ENCODE measurements around the gene MCRIP2. TPM values are rescaled to one million over a fixed set of nuclear protein-coding genes. Genes with fewer than 3 reads are reported as not detected.
A peak's percentile ranks its signal among the peaks of the same experiment; 100 is the strongest.

MCRIP2 gene
- total and polyA plus RNA-seq, 11 donors = 52.3 to 321 (median 97.0) TPM

DNA sequence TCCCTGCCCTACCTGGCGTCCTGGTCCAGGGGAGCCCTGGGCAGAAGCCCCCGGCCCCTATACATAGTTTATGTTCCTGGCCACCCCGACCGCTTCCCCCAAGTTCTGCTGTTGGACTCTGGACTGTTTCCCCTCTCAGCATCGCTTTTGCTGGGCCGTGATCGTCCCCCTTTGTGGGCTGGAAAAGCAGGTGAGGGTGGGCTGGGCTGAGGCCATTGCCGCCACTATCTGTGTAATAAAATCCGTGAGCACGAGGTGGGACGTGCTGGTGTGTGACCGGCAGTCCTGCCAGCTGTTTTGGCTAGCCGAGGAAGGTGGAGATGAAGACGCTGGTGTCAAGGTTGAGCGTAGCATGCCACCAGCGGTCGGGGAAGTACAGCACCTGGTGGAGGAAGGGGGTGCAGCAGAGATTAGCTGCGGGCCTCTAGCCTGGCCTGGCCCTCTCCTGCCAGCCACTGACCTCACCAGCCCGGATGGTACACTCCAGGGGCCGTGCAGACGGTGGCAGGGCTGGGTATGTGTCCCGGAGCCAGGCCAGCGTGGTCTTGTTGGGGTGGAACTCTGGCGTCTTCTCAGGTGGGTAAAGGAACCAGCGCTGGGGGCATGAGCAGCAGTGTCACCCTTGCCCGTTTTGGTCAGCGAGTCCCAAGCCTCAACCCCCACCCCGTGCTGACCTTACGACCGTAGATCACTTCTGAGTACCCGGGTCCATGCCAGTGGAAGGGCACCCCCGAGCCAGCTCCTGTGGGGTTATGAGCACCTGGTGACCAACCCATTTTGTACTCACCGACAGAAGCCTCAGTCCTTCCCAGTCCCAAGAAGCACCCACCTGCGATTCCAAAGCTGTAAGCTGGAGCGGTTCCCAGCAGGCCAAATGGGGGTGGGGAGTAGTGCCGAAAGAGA lies 41.1 kb downstream of the MCRIP2 start:
- Histone ChIP-seq H3K9me3 (no peaks in the 10 kb centered on the region), H3K4me1 (peaks cover 14 to 65% (median 51%) of the 10 kb centered on the region in 12 donors), H3K4me3 (peak overlapping the region in 6 of 12 donors; percentile 61 to 86 (median 74)), H3K27me3 (no peaks in the 10 kb centered on the region), H3K36me3 (peaks cover 0 to 41% (median 24%) of the 10 kb centered on the region in 9 donors), H3K27ac (no peak overlapping the region)
- ATAC-seq (no peak), DNase-seq (no peak)
- 84 to 85% (median 84%) methylated on average over 34 to 36 of the region's 36 CpGs for WGBS, 4 donors
- no peak for TF ChIP-seq POLR2A (IDR thresholded peaks at IDR 0.05)
- TF ChIP-seq, protein P1, sequence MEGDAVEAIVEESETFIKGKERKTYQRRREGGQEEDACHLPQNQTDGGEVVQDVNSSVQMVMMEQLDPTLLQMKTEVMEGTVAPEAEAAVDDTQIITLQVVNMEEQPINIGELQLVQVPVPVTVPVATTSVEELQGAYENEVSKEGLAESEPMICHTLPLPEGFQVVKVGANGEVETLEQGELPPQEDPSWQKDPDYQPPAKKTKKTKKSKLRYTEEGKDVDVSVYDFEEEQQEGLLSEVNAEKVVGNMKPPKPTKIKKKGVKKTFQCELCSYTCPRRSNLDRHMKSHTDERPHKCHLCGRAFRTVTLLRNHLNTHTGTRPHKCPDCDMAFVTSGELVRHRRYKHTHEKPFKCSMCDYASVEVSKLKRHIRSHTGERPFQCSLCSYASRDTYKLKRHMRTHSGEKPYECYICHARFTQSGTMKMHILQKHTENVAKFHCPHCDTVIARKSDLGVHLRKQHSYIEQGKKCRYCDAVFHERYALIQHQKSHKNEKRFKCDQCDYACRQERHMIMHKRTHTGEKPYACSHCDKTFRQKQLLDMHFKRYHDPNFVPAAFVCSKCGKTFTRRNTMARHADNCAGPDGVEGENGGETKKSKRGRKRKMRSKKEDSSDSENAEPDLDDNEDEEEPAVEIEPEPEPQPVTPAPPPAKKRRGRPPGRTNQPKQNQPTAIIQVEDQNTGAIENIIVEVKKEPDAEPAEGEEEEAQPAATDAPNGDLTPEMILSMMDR (IDR thresholded peaks at IDR 0.05) = no peak
- intact Hi-C loops (cut with DNase I) = no loop called here

DNA sequence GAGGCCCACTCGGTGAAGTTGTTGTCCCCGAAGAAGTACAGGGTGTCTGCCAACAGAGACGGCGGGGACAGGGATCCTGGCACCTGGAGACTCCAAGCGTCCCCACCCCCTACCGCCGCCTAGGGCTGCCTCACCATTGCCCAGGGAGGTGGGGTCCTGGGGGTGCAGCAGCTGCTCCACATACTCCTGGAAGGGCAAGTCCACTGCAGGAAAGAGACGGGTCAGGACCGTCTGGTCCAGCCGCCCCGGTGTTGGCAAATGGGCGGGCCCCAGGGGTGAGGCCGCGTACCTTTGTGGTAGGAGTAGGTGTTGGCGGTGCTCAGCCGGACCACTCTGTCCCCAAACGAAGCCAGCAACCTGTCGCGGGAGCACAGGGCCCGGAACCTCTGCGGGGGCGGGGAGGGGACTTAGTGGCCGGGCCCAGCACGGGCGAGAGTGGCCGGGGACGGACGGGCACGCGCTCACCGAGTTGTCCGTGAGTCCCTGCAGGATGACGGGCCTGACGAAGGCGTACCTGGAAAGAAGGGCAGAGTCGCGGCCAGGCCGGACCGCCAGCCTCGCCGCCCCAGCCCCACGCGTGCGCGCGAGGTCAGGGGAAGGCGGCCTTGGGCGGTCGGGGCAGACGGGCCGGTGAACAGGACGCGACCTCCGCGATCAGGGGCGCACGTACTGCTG lies 41.9 kb downstream of the MCRIP2 start:
- H3K4me3 ChIP-seq = peak overlapping the region; percentile 46 to 86 (median 64)
- H3K27ac ChIP-seq = peak overlapping the region in 11 of 12 donors; percentile 54 to 91 (median 76)
- peaks cover 14 to 68% (median 52%) of the 10 kb centered on the region in 12 donors for H3K4me1 ChIP-seq
- TF ChIP-seq POLR2A (IDR thresholded peaks at IDR 0.05) = no peak
- TF ChIP-seq, protein P1 (IDR thresholded peaks at IDR 0.05) = no peak
- peaks cover 0 to 41% (median 24%) of the 10 kb centered on the region in 9 donors for H3K36me3 ChIP-seq
- no peaks in the 10 kb centered on the region for H3K27me3 ChIP-seq
- WGBS, 4 donors = 13 to 26% (median 16%) methylated on average over 22 to 57 of the region's 57 CpGs
- intact Hi-C loops (cut with DNase I) = no loop called here
- peak in 1 of 5 donors; percentile 33 for DNase-seq
- no peak for ATAC-seq
- no peaks in the 10 kb centered on the region for H3K9me3 ChIP-seq

DNA sequence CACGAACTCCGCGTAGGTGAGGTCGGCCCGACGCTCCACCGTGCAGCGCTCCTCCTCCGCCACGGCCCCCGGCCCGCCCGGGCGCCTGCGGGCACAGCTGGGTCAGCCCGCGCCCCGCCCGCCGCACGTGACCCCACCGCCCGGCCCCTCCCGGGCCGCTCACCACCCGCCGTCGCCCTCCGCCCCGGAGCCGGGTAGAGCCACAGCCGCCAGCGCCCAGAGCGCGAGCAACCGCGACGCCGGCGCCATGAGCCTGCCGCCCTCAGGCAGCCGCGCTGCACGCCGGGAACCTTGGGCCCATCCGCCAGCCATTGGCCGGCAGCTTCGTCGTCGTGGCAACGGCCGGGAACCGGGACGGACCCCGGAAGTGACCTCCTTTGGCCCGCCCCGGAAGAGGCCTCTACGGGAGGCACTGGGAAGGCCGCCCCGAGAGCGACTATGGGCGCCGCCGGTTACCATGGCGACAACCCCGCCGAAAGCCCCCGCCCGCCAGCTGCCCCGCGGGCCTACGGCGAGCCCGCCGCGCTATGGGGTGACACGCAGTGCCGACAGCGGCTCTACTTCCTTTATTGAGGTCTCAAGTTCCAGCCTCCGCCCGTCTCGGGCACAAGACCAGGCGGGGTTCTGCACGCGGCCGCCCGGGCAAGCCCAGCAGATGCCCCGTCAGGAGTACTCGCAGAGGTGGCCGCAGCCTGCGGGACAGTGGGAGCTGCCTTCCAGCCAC lies 42.6 kb downstream of the MCRIP2 start, which contains the start of gene JMJD8:
Gene JMJD8, minus strand, starts transcription at position 264 of the 724 bp plus-strand sequence. Its CDS starts 15 bp downstream, at position 249.
- DNase-seq (peak; percentile 98 to 99 (median 98)), ATAC-seq (peak; percentile 72 to 83 (median 74))
- H3K27ac ChIP-seq = peak within 1 kb of the TSS in 11 of 12 donors; percentile 62 to 91 (median 79)
- peaks cover 14 to 70% (median 52%) of the 10 kb centered on the region in 12 donors for H3K4me1 ChIP-seq
- TF ChIP-seq, protein P1 (IDR thresholded peaks at IDR 0.05) = no peak
- peak in 1 of 2 donors; percentile 80 for TF ChIP-seq POLR2A (IDR thresholded peaks at IDR 0.05)
- intact Hi-C loops (cut with DNase I) = no loop called here
- H3K27me3 ChIP-seq = no peaks in the 10 kb centered on the region
- H3K9me3 ChIP-seq = no peaks in the 10 kb centered on the region
- peak within 1 kb of the TSS; percentile 46 to 86 (median 64) for H3K4me3 ChIP-seq
- 2 to 7% (median 4%) methylated on average over 19 to 91 of the region's 91 CpGs for WGBS, 4 donors
- peaks cover 0 to 41% (median 24%) of the 10 kb centered on the region in 9 donors for H3K36me3 ChIP-seq
